Mesendoderm (in vitro differentiated cells): ENCODE data around the gene LRRC8D.

ENCODE experiments used
- DNase-seq: peaks from one replicate; pipeline ENCODE4 v3.0.0; 2013
- H2AK5ac ChIP-seq: 2 replicates; pipeline ENCODE4 v1.6.1; 2013; ENCODE audit warnings: low read length, inconsistent platforms
- H2BK120ac ChIP-seq: 2 replicates; pipeline ENCODE4 v1.6.1; 2013; ENCODE audit warnings: low read depth, mild to moderate bottlenecking, low read length, moderate library complexity, mixed read lengths
- H2BK15ac ChIP-seq: replicated peaks from 2 replicates; pipeline ENCODE4 v1.6.1; 2013; ENCODE audit warnings: low read depth, mild to moderate bottlenecking, moderate library complexity
- H2BK5ac ChIP-seq: 2 replicates; pipeline ENCODE4 v1.6.1; 2013; ENCODE audit warnings: low read length, inconsistent platforms
- H3K18ac ChIP-seq: 2 replicates; pipeline ENCODE4 v1.6.1; 2013; ENCODE audit warnings: mild to moderate bottlenecking, low read length, mixed read lengths
- H3K23ac ChIP-seq: one replicate; pipeline ENCODE4 v1.6.1; 2013; ENCODE audit warnings: low read length
- H3K27ac ChIP-seq: 2 replicates; pipeline ENCODE4 v1.5.1; 2013; ENCODE audit warnings: low read depth, mild to moderate bottlenecking, inconsistent platforms, low read length, moderate library complexity
- H3K27me3 ChIP-seq: 2 replicates; pipeline ENCODE4 v1.6.1; 2013; ENCODE audit warnings: low read length, control low read depth, mild to moderate bottlenecking, inconsistent platforms; ENCODE audit not compliant: insufficient read depth, poor library complexity
- H3K36me3 ChIP-seq: 2 replicates; pipeline ENCODE4 v1.6.1; 2013; ENCODE audit warnings: low read length, inconsistent platforms; ENCODE audit not compliant: control insufficient read depth, insufficient read depth
- H3K4ac ChIP-seq: one replicate; pipeline ENCODE4 v1.6.1; 2013; ENCODE audit warnings: low read depth, mild to moderate bottlenecking, low read length, moderate library complexity
- H3K4me1 ChIP-seq: 2 replicates; pipeline ENCODE4 v1.6.1; 2013; ENCODE audit warnings: low read depth, low read length, inconsistent platforms; ENCODE audit not compliant: control insufficient read depth
- H3K4me2 ChIP-seq: 2 replicates; pipeline ENCODE4 v1.6.1; 2013; ENCODE audit warnings: low read length
- H3K4me3 ChIP-seq: 2 replicates; pipeline ENCODE4 v1.5.1; 2013; ENCODE audit warnings: mild to moderate bottlenecking, low read length
- H3K56ac ChIP-seq: one replicate; pipeline ENCODE4 v1.6.1; 2013; ENCODE audit warnings: low read length
- H3K79me1 ChIP-seq: 2 replicates; pipeline ENCODE4 v1.6.1; 2013; ENCODE audit warnings: low read length, inconsistent platforms
- H3K79me2 ChIP-seq: 2 replicates; pipeline ENCODE4 v1.6.1; 2013; ENCODE audit warnings: mild to moderate bottlenecking, low read length; ENCODE audit not compliant: control insufficient read depth, insufficient read depth
- H3K9ac ChIP-seq: 2 replicates; pipeline ENCODE4 v1.6.1; 2013; ENCODE audit warnings: low read length, inconsistent platforms
- H4K5ac ChIP-seq: one replicate; pipeline ENCODE4 v1.6.1; 2013; ENCODE audit warnings: low read length
- H4K8ac ChIP-seq: one replicate; pipeline ENCODE4 v1.6.1; 2013; ENCODE audit warnings: low read depth, mild to moderate bottlenecking, control low read depth, low read length, moderate library complexity
- WGBS: extraction: QIAGEN DNeasy Blood & Tissue Kit; methylation state at CpG from one replicate; pipeline ENCODE4 v1.1.7; 2013; ENCODE audit warnings: low lambda C conversion rate, missing lambda C conversion rate; ENCODE audit not compliant: insufficient coverage; ENCODE audit errors: extremely low coverage; 5-methylcytosine and 5-hydroxymethylcytosine counted together

LRRC8D gene

GRCh38 chr1:89903550-89903949 is 82.7 kb downstream of the LRRC8D start:
- Histone ChIP-seq H3K27ac (no peak overlapping the region), H3K4ac (no peak overlapping the region), H3K4me2 (no peak overlapping the region), H2AK5ac (no peak overlapping the region), H3K79me1 (peaks cover 2% of the 10 kb centered on the region), H3K4me1 (peaks cover 4% of the 10 kb centered on the region), H3K79me2 (no peaks in the 10 kb centered on the region), H3K9ac (no peak overlapping the region), H3K23ac (no peak overlapping the region), H2BK5ac (no peak overlapping the region), H3K56ac (no peak overlapping the region), H2BK120ac (no peak overlapping the region), H3K4me3 (no peak overlapping the region), H4K8ac (no peak overlapping the region), H3K27me3 (no peaks in the 10 kb centered on the region), H4K5ac (no peak overlapping the region), H3K36me3 (no peaks in the 10 kb centered on the region), H3K18ac (no peak overlapping the region), H2BK15ac (no peak overlapping the region)
- no CpG with 5 or more reads among the region's 1 CpG for WGBS
- no peak for DNase-seq

GRCh38 chr1:89904219-89904980 is 83.6 kb downstream of the LRRC8D start:
- Histone ChIP-seq H3K4me1 (peaks cover 4% of the 10 kb centered on the region), H3K56ac (no peak overlapping the region), H3K4me2 (no peak overlapping the region), H3K36me3 (no peaks in the 10 kb centered on the region), H2BK15ac (no peak overlapping the region), H3K79me2 (no peaks in the 10 kb centered on the region), H3K9ac (no peak overlapping the region), H3K4me3 (no peak overlapping the region), H3K18ac (peak overlapping the region; percentile 56), H3K23ac (no peak overlapping the region), H3K79me1 (peaks cover 2% of the 10 kb centered on the region), H3K4ac (no peak overlapping the region), H2BK5ac (no peak overlapping the region), H2BK120ac (no peak overlapping the region), H4K8ac (peak overlapping the region; percentile 82), H2AK5ac (no peak overlapping the region), H3K27ac (no peak overlapping the region), H3K27me3 (no peaks in the 10 kb centered on the region), H4K5ac (no peak overlapping the region)
- WGBS: 100% methylated on average over 1 of the region's 6 CpGs
- DNase-seq: no peak

GRCh38 chr1:89905395-89906058 is 84.7 kb downstream of the LRRC8D start:
- H3K4me1 ChIP-seq: peaks cover 4% of the 10 kb centered on the region
- H2AK5ac ChIP-seq: no peak overlapping the region
- H3K9ac ChIP-seq: no peak overlapping the region
- H2BK15ac ChIP-seq: no peak overlapping the region
- no CpG with 5 or more reads among the region's 5 CpGs for WGBS
- no peaks in the 10 kb centered on the region for H3K79me2 ChIP-seq
- no peak overlapping the region for H3K18ac ChIP-seq
- no peaks in the 10 kb centered on the region for H3K27me3 ChIP-seq
- H3K56ac ChIP-seq: peak overlapping the region; percentile 27
- peak; percentile 67 for DNase-seq
- no peaks in the 10 kb centered on the region for H3K79me1 ChIP-seq
- no peak overlapping the region for H3K4ac ChIP-seq
- H3K36me3 ChIP-seq: no peaks in the 10 kb centered on the region
- no peak overlapping the region for H4K8ac ChIP-seq
- no peak overlapping the region for H4K5ac ChIP-seq
- peak overlapping the region; percentile 47 for H3K27ac ChIP-seq
- no peak overlapping the region for H3K23ac ChIP-seq
- no peak overlapping the region for H2BK120ac ChIP-seq
- H3K4me2 ChIP-seq: no peak overlapping the region
- H3K4me3 ChIP-seq: no peak overlapping the region
- no peak overlapping the region for H2BK5ac ChIP-seq

GRCh38 chr1:89906088-89906487 is 85.3 kb downstream of the LRRC8D start:
- Histone ChIP-seq H3K79me2 (no peaks in the 10 kb centered on the region), H3K23ac (no peak overlapping the region), H2AK5ac (no peak overlapping the region), H3K4me2 (no peak overlapping the region), H2BK15ac (no peak overlapping the region), H2BK120ac (peak overlapping the region; percentile 85), H3K4me3 (no peak overlapping the region), H4K8ac (no peak overlapping the region), H3K4ac (no peak overlapping the region), H3K56ac (peak overlapping the region; percentile 39), H3K36me3 (no peaks in the 10 kb centered on the region), H3K27ac (peak overlapping the region; percentile 77), H3K79me1 (no peaks in the 10 kb centered on the region), H2BK5ac (no peak overlapping the region), H3K9ac (no peak overlapping the region), H3K4me1 (peaks cover 4% of the 10 kb centered on the region), H3K27me3 (no peaks in the 10 kb centered on the region), H3K18ac (peak overlapping the region; percentile 94), H4K5ac (no peak overlapping the region)
- no peak for DNase-seq
- no CpG with 5 or more reads among the region's 5 CpGs for WGBS

- DNase-seq: peak; percentile 21
- no peak overlapping the region for H3K4ac ChIP-seq
- H3K27me3 ChIP-seq: no peaks in the 10 kb centered on the region
- no peaks in the 10 kb centered on the region for H3K79me2 ChIP-seq
- H3K18ac ChIP-seq: no peak overlapping the region
- H3K4me3 ChIP-seq: no peak overlapping the region
- no peak overlapping the region for H3K56ac ChIP-seq
- no peak overlapping the region for H2BK5ac ChIP-seq
- peaks cover 10% of the 10 kb centered on the region for H3K4me1 ChIP-seq
- peaks cover 2% of the 10 kb centered on the region for H3K79me1 ChIP-seq
- no peak overlapping the region for H3K23ac ChIP-seq
- no peak overlapping the region for H3K27ac ChIP-seq
- H3K4me2 ChIP-seq: no peak overlapping the region
- H3K9ac ChIP-seq: no peak overlapping the region
- no peak overlapping the region for H2BK120ac ChIP-seq
- no peaks in the 10 kb centered on the region for H3K36me3 ChIP-seq
- no peak overlapping the region for H2AK5ac ChIP-seq
- no peak overlapping the region for H4K8ac ChIP-seq
- no CpG with 5 or more reads among the region's 2 CpGs for WGBS
- H2BK15ac ChIP-seq: no peak overlapping the region
- no peak overlapping the region for H4K5ac ChIP-seq
Measured at GRCh38 chr1:89907727-89908212, 86.9 kb downstream of the LRRC8D start.
